ENCODE data around the gene KLF16. TPM values are rescaled to one million over a fixed set of nuclear protein-coding genes. Genes with fewer than 3 reads are reported as not detected.

The KLF16 gene
- total RNA-seq, 1 experiment from 2014 or later = 45.5 TPM

- H3K9me3 Mint-ChIP-seq (ENCODE audit: unreplicated experiment) = no peaks in the 10 kb centered on the region
- no peak overlapping the region for H3K27ac Mint-ChIP-seq (ENCODE audit: low read depth, unreplicated experiment)
- no peak for DNase-seq (ENCODE audit: unreplicated experiment)
- no peaks in the 10 kb centered on the region for H3K4me1 Mint-ChIP-seq (ENCODE audit: insufficient read depth, unreplicated experiment)
- no peak overlapping the region for H3K4me3 Mint-ChIP-seq (ENCODE audit: unreplicated experiment)
- H3K27me3 Mint-ChIP-seq (ENCODE audit: insufficient read depth, unreplicated experiment) = no peaks in the 10 kb centered on the region
- CTCF ChIA-PET = interaction anchor here (0.6 kb wide), 1 partner anchor 167 kb away, joined by 4 read pairs; no protein-coding TSS in a partner anchor
- POLR2A ChIA-PET = no interaction called here
- no peak for TF ChIP-seq CTCF (IDR thresholded peaks at IDR 0.05; ENCODE audit: unreplicated experiment)
- intact Hi-C loops (cut with micrococcal nuclease) = no loop called here
- H3K36me3 Mint-ChIP-seq (ENCODE audit: insufficient read depth, unreplicated experiment) = peaks cover 4% of the 10 kb centered on the region
- BruUV-seq (replicated peaks) = no TSS peak
These were observed 39.5 kb upstream of the KLF16 start for GRCh38 chr19:1902923-1903322.

DNA sequence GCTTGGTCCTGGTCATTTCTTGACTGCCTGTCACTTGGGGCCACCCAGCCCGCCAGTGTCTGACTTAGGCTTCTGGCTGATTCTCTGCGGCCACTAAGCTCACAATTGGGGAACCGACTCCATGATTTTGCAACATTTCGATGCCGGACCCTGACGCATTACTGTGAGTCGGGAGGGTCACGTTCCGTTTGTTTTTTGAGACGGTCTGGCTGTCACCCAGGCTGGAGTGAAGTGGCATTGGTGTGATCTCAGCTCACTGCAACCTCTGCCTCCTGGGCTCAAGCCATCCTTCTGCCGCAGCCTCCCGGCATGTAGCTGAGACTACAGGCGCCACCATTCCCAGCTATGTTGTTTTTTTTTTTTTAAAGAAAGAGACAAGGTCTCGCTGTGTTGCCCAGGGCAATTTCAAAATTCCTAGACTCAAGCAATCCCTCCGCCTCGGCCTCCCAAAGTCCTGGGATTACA, 38.6 kb upstream of the KLF16 start:
- no peaks in the 10 kb centered on the region for H3K27me3 Mint-ChIP-seq (ENCODE audit: insufficient read depth, unreplicated experiment)
- H3K36me3 Mint-ChIP-seq (ENCODE audit: insufficient read depth, unreplicated experiment) = peaks cover 4% of the 10 kb centered on the region
- H3K9me3 Mint-ChIP-seq (ENCODE audit: unreplicated experiment) = no peaks in the 10 kb centered on the region
- no TSS peak for BruUV-seq (replicated peaks)
- ChIA-PET CTCF (interaction anchor here (0.6 kb wide), 1 partner anchor 877 kb away, joined by 3 read pairs; no protein-coding TSS in a partner anchor), POLR2A (interaction anchor here (0.7 kb wide), 1 partner anchor 248 kb away, joined by 3 read pairs; no protein-coding TSS in a partner anchor)
- TF ChIP-seq CTCF (IDR thresholded peaks at IDR 0.05; ENCODE audit: unreplicated experiment) = no peak
- H3K4me1 Mint-ChIP-seq (ENCODE audit: insufficient read depth, unreplicated experiment) = no peaks in the 10 kb centered on the region
- H3K27ac Mint-ChIP-seq (ENCODE audit: low read depth, unreplicated experiment) = no peak overlapping the region
- DNase-seq (ENCODE audit: unreplicated experiment) = no peak
- intact Hi-C loops (cut with micrococcal nuclease) = no loop called here
- H3K4me3 Mint-ChIP-seq (ENCODE audit: unreplicated experiment) = no peak overlapping the region

DNA sequence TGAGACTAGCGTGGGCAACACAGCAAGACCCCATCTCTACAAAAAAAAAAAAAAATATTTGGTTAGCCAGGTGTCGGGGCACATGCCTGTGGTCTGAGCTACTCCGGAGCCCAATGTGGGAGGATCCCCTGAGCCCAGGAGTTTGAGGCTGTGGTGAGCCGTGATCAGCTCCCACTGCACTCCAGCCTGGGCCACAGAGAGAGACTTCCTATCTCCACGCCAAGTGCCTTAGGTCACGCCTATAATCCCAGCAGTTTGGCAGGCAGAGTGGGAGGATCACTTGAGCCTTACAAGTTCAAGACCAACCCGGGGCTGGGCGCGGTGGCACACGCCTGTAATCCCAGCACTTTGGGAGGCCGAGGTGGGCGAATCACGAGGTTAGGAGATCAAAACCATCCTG, 33.1 kb upstream of the KLF16 start:
- Mint-ChIP-seq H3K36me3 (ENCODE audit: insufficient read depth, unreplicated experiment) (no peaks in the 10 kb centered on the region), H3K27ac (ENCODE audit: low read depth, unreplicated experiment) (no peak overlapping the region), H3K4me1 (ENCODE audit: insufficient read depth, unreplicated experiment) (no peaks in the 10 kb centered on the region), H3K27me3 (ENCODE audit: insufficient read depth, unreplicated experiment) (no peaks in the 10 kb centered on the region), H3K4me3 (ENCODE audit: unreplicated experiment) (no peak overlapping the region), H3K9me3 (ENCODE audit: unreplicated experiment) (no peaks in the 10 kb centered on the region)
- intact Hi-C loops (cut with micrococcal nuclease) = no loop called here
- no TSS peak for BruUV-seq (replicated peaks)
- no peak for DNase-seq (ENCODE audit: unreplicated experiment)
- no peak for TF ChIP-seq CTCF (IDR thresholded peaks at IDR 0.05; ENCODE audit: unreplicated experiment)
- POLR2A ChIA-PET = interaction anchor here (1.4 kb wide), 1 partner anchor 11 kb away, joined by 3 read pairs; no protein-coding TSS in a partner anchor
- CTCF ChIA-PET = interaction anchor here (0.6 to 0.7 kb wide), 2 partner anchors 108 to 117 kb away, joined by 4 to 5 read pairs; no protein-coding TSS in a partner anchor

DNA sequence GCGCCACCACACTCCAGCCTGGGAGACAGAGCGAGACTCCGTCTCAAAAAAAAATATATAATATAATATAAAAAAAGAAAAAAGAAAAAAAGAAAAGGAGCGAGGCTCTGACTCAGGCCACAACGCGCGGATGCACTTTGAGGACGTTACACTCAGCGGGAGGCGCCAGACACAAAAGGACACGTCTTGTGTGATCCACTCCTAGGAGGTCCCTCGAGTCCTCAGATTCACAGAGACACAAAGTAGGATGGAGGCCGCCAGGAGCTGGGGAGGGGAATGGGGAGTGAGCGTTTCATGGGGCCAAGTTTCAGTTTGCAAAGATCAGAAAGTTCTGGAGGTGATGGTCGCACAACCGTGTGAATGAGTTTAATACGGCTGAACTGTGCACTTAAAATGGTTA, 30.4 kb upstream of the KLF16 start:
- no peak overlapping the region for H3K4me3 Mint-ChIP-seq (ENCODE audit: unreplicated experiment)
- BruUV-seq (replicated peaks) = no TSS peak
- no peaks in the 10 kb centered on the region for H3K27me3 Mint-ChIP-seq (ENCODE audit: insufficient read depth, unreplicated experiment)
- POLR2A ChIA-PET = interaction anchor here (1.2 to 1.6 kb wide), 2 partner anchors 8 to 19 kb away, joined by 3 read pairs; partner anchors contain the start of gene ABHD17A
- CTCF ChIA-PET = interaction anchor here (0.6 kb wide), 1 partner anchor 67 kb away, joined by 4 read pairs; no protein-coding TSS in a partner anchor
- DNase-seq (ENCODE audit: unreplicated experiment) = no peak
- no peaks in the 10 kb centered on the region for H3K36me3 Mint-ChIP-seq (ENCODE audit: insufficient read depth, unreplicated experiment)
- H3K4me1 Mint-ChIP-seq (ENCODE audit: insufficient read depth, unreplicated experiment) = no peaks in the 10 kb centered on the region
- intact Hi-C loops (cut with micrococcal nuclease) = no loop called here
- TF ChIP-seq CTCF (IDR thresholded peaks at IDR 0.05; ENCODE audit: unreplicated experiment) = no peak
- H3K27ac Mint-ChIP-seq (ENCODE audit: low read depth, unreplicated experiment) = no peak overlapping the region
- no peaks in the 10 kb centered on the region for H3K9me3 Mint-ChIP-seq (ENCODE audit: unreplicated experiment)
